HEK293 (cell line): ENCODE measurements around the gene NTSR1.

ENCODE experiments used
- GLI4 ChIP-seq: fragments of 450-650 bp; formaldehyde crosslinking; IDR thresholded peaks from 2 replicates; pipeline ENCODE4 v1.5.1; 2016; ENCODE audit warnings: missing biosample characterization, missing genetic modification characterization
- YY1 ChIP-seq: fragments of 450-650 bp; formaldehyde crosslinking; IDR thresholded peaks from 2 replicates; pipeline ENCODE4 v1.5.1; 2018; ENCODE audit warnings: missing biosample characterization, missing genetic modification characterization
- ZBTB17 ChIP-seq: fragments of 450-650 bp; formaldehyde crosslinking; IDR thresholded peaks from 2 replicates; pipeline ENCODE4 v1.5.1; 2016; ENCODE audit warnings: missing biosample characterization, missing genetic modification characterization
- ZNF138 ChIP-seq: fragments of 450-650 bp; formaldehyde crosslinking; IDR thresholded peaks from 2 replicates; pipeline ENCODE4 v1.5.1; 2016; ENCODE audit warnings: missing biosample characterization, missing genetic modification characterization, borderline replicate concordance
- ZNF157 ChIP-seq: fragments of 450-650 bp; formaldehyde crosslinking; IDR thresholded peaks from 2 replicates; pipeline ENCODE4 v1.5.1; 2016; ENCODE audit warnings: missing biosample characterization, missing genetic modification characterization
- ZNF280C ChIP-seq: fragments of 450-650 bp; formaldehyde crosslinking; IDR thresholded peaks from 2 replicates; pipeline ENCODE4 v1.5.1; 2016; ENCODE audit warnings: missing biosample characterization, missing genetic modification characterization
- ZNF366 ChIP-seq: fragments of 450-650 bp; formaldehyde crosslinking; conservative IDR thresholded peaks from 2 replicates; pipeline ENCODE4 v1.5.1; 2016; ENCODE audit warnings: missing biosample characterization, missing genetic modification characterization
- ZNF626 ChIP-seq: fragments of 450-650 bp; sonication (Bioruptor Pico); formaldehyde crosslinking; IDR thresholded peaks from 2 replicates; pipeline ENCODE4 v1.5.1; 2018; ENCODE audit warnings: missing biosample characterization, missing genetic modification characterization, inconsistent platforms
- ZNF777 ChIP-seq: fragments of 450-650 bp; formaldehyde crosslinking; IDR thresholded peaks from 2 replicates; pipeline ENCODE4 v1.5.1; 2017; ENCODE audit warnings: missing biosample characterization, missing genetic modification characterization, borderline replicate concordance
- TF ChIP-seq, protein P1 (sequence below): fragments of 450-650 bp; formaldehyde crosslinking; IDR thresholded peaks from 2 replicates; pipeline ENCODE4 v1.5.1; 2016; ENCODE audit warnings: missing biosample characterization, missing genetic modification characterization, borderline replicate concordance
- TF ChIP-seq, protein P2 (sequence below): fragments of 450-650 bp; formaldehyde crosslinking; IDR thresholded peaks from 2 replicates; pipeline ENCODE4 v1.5.1; 2016; ENCODE audit warnings: missing biosample characterization, missing genetic modification characterization
- TF ChIP-seq, protein P3 (sequence below): fragments of 450-650 bp; formaldehyde crosslinking; IDR thresholded peaks from 2 replicates; pipeline ENCODE4 v1.5.1; 2016; ENCODE audit warnings: missing biosample characterization, missing genetic modification characterization

DNA sequence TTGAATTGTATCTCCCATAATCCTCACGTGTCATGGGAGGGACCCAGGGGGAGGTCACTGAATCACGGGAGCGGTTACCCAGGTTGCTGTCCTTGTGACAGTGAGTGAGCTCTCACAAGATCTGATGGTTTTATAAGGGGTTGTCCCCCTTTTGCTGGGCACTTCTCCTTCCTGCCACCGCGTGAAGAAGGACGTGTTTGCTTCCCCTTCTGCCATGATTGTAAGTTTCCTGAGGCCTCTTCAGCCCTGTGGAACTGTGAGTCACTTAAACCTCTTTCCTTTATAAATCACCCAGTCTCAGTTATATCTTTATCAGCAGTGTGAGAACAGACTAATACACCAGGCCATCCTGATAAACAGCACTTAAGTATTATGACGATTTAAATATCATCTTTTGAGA lies 78.7 kb downstream of the NTSR1 start:
- TF ChIP-seq ZNF366 (tag by site-specific recombination) (no peak), ZNF626 (tag by site-specific recombination) (no peak), YY1 (tag by site-specific recombination) (no peak), ZBTB17 (tag by site-specific recombination) (no peak), ZNF280C (no peak), ZNF138 (tag by site-specific recombination) (no peak), GLI4 (no peak), ZNF157 (tag by site-specific recombination) (no peak), ZNF777 (tag by site-specific recombination) (no peak)
- TF ChIP-seq, protein P1, sequence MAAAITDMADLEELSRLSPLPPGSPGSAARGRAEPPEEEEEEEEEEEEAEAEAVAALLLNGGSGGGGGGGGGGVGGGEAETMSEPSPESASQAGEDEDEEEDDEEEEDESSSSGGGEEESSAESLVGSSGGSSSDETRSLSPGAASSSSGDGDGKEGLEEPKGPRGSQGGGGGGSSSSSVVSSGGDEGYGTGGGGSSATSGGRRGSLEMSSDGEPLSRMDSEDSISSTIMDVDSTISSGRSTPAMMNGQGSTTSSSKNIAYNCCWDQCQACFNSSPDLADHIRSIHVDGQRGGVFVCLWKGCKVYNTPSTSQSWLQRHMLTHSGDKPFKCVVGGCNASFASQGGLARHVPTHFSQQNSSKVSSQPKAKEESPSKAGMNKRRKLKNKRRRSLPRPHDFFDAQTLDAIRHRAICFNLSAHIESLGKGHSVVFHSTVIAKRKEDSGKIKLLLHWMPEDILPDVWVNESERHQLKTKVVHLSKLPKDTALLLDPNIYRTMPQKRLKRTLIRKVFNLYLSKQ (tag by site-specific recombination): no peak
- TF ChIP-seq, protein P2, sequence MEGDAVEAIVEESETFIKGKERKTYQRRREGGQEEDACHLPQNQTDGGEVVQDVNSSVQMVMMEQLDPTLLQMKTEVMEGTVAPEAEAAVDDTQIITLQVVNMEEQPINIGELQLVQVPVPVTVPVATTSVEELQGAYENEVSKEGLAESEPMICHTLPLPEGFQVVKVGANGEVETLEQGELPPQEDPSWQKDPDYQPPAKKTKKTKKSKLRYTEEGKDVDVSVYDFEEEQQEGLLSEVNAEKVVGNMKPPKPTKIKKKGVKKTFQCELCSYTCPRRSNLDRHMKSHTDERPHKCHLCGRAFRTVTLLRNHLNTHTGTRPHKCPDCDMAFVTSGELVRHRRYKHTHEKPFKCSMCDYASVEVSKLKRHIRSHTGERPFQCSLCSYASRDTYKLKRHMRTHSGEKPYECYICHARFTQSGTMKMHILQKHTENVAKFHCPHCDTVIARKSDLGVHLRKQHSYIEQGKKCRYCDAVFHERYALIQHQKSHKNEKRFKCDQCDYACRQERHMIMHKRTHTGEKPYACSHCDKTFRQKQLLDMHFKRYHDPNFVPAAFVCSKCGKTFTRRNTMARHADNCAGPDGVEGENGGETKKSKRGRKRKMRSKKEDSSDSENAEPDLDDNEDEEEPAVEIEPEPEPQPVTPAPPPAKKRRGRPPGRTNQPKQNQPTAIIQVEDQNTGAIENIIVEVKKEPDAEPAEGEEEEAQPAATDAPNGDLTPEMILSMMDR: no peak
- TF ChIP-seq, protein P3, sequence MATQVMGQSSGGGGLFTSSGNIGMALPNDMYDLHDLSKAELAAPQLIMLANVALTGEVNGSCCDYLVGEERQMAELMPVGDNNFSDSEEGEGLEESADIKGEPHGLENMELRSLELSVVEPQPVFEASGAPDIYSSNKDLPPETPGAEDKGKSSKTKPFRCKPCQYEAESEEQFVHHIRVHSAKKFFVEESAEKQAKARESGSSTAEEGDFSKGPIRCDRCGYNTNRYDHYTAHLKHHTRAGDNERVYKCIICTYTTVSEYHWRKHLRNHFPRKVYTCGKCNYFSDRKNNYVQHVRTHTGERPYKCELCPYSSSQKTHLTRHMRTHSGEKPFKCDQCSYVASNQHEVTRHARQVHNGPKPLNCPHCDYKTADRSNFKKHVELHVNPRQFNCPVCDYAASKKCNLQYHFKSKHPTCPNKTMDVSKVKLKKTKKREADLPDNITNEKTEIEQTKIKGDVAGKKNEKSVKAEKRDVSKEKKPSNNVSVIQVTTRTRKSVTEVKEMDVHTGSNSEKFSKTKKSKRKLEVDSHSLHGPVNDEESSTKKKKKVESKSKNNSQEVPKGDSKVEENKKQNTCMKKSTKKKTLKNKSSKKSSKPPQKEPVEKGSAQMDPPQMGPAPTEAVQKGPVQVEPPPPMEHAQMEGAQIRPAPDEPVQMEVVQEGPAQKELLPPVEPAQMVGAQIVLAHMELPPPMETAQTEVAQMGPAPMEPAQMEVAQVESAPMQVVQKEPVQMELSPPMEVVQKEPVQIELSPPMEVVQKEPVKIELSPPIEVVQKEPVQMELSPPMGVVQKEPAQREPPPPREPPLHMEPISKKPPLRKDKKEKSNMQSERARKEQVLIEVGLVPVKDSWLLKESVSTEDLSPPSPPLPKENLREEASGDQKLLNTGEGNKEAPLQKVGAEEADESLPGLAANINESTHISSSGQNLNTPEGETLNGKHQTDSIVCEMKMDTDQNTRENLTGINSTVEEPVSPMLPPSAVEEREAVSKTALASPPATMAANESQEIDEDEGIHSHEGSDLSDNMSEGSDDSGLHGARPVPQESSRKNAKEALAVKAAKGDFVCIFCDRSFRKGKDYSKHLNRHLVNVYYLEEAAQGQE (tag by site-specific recombination): no peak
